Activated CD8-positive, alpha-beta T cell treated with anti-CD3 and anti-CD28 coated beads for 36 hours (primary cell): ENCODE measurements around the gene B4GALNT3. TPM values are rescaled to one million over a fixed set of nuclear protein-coding genes. Genes with fewer than 3 reads are reported as not detected.
A peak's percentile ranks its signal among the peaks of the same experiment; 100 is the strongest.

Source experiments
- ATAC-seq: fragments of 200-7000 bp; cut with Tn5 transposase; one replicate; pipeline ENCODE4 v1.10.0; 2021; ENCODE audit warnings: mild to moderate bottlenecking, moderate library complexity
- CTCF ChIA-PET: fragments of 350-600 bp; sonication (Branson Sonifier 250); formaldehyde crosslinking; loops from one replicate; lab custom pipeline; 2021; ENCODE audit warnings: antibody characterized with exemption; lab: Charles Lee
- POLR2A ChIA-PET: fragments of 350-600 bp; sonication (Branson Sonifier 250); formaldehyde crosslinking; loops from one replicate; lab custom pipeline; 2021; ENCODE audit warnings: antibody characterized with exemption; lab: Charles Lee
- DNase-seq: peaks from one replicate; pipeline ENCODE4 v3.0.0-alpha.2; 2020
- H3K27ac Mint-ChIP-seq: one replicate; pipeline ENCODE4 v1.8.0; 2021; ENCODE audit warnings: mild to moderate bottlenecking, mixed read lengths
- H3K27me3 Mint-ChIP-seq: one replicate; pipeline ENCODE4 v1.8.0; 2021; ENCODE audit warnings: mixed read lengths
- H3K36me3 Mint-ChIP-seq: one replicate; pipeline ENCODE4 v1.8.0; 2021; ENCODE audit warnings: low read depth, mixed read lengths
- H3K4me1 Mint-ChIP-seq: one replicate; pipeline ENCODE4 v1.8.0; 2021; ENCODE audit warnings: low read depth, mixed read lengths
- H3K4me3 Mint-ChIP-seq: one replicate; pipeline ENCODE4 v1.8.0; 2021; ENCODE audit warnings: mild to moderate bottlenecking, moderate library complexity, mixed read lengths
- H3K9me3 Mint-ChIP-seq: one replicate; pipeline ENCODE4 v1.8.0; 2021; ENCODE audit warnings: mixed read lengths
- intact Hi-C: fragments of 100-400 bp; cut with micrococcal nuclease; formaldehyde crosslinking; loops from one replicate; pipeline ENCODE4 v1.10.0; 2022
- total RNA-seq, 2 experiments: library from RNA; stranded (reverse); gene quantifications; one replicate each; pipeline ENCODE4 v1.2.3, GENCODE V29; 2021
- TF ChIP-seq, protein P1 (sequence below): fragments of 200-600 bp; IDR thresholded peaks from one replicate; pipeline ENCODE4 v1.8.0; 2022; ENCODE audit warnings: antibody characterized with exemption, mild to moderate bottlenecking

Gene B4GALNT3
- total RNA-seq, 2 experiments from 2014 or later, result 2.8 to 3.4 TPM

DNA sequence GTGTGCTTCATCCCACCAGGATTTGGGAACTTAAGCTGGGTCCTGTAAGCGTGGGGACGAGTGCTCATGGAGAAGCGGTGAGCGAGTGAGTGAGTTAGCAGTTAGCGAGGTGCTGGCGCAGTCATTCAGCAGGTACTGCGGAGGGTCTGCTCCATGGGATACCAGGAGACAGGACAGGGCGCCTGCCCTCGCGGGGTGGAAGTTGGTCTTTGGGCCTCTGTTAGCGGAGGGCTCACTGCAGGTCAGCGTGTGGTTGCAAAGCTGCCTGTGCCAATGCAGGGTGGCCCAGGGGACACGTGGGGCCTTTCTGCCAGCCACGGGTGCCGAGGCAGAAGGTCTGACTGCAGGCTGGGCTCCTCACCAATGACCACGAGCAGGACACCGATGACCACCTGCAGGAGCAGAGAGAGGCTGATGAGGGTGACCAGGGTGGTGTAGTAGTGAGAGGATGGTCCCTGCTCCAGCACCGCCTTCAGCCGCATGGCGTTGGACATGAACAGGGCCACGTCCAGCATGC, 105.9 kb downstream of the B4GALNT3 start:
- ATAC-seq (no peak), DNase-seq (no peak)
- no peak overlapping the region for H3K4me3 Mint-ChIP-seq
- no peaks in the 10 kb centered on the region for H3K27me3 Mint-ChIP-seq
- peaks cover 71% of the 10 kb centered on the region for H3K4me1 Mint-ChIP-seq
- intact Hi-C loops, result loop anchor here (10.0 kb wide), 1 partner anchor 379 kb away; the partner anchor contains the start of gene RAD52
- TF ChIP-seq, protein P1, sequence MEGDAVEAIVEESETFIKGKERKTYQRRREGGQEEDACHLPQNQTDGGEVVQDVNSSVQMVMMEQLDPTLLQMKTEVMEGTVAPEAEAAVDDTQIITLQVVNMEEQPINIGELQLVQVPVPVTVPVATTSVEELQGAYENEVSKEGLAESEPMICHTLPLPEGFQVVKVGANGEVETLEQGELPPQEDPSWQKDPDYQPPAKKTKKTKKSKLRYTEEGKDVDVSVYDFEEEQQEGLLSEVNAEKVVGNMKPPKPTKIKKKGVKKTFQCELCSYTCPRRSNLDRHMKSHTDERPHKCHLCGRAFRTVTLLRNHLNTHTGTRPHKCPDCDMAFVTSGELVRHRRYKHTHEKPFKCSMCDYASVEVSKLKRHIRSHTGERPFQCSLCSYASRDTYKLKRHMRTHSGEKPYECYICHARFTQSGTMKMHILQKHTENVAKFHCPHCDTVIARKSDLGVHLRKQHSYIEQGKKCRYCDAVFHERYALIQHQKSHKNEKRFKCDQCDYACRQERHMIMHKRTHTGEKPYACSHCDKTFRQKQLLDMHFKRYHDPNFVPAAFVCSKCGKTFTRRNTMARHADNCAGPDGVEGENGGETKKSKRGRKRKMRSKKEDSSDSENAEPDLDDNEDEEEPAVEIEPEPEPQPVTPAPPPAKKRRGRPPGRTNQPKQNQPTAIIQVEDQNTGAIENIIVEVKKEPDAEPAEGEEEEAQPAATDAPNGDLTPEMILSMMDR, result no peak
- ChIA-PET CTCF (interaction anchor here (0.6 to 3.1 kb wide), 5 partner anchors 10 to 384 kb away, joined by 3 to 14 read pairs (median 4); partner anchors contain the start of gene RAD52), POLR2A (interaction anchor here (1.3 to 1.4 kb wide), 2 partner anchors 81 to 188 kb away, joined by 3 to 4 read pairs; no protein-coding TSS in a partner anchor)
- peak overlapping the region; percentile 21 for H3K27ac Mint-ChIP-seq
- H3K36me3 Mint-ChIP-seq, result no peaks in the 10 kb centered on the region
- no peaks in the 10 kb centered on the region for H3K9me3 Mint-ChIP-seq

DNA sequence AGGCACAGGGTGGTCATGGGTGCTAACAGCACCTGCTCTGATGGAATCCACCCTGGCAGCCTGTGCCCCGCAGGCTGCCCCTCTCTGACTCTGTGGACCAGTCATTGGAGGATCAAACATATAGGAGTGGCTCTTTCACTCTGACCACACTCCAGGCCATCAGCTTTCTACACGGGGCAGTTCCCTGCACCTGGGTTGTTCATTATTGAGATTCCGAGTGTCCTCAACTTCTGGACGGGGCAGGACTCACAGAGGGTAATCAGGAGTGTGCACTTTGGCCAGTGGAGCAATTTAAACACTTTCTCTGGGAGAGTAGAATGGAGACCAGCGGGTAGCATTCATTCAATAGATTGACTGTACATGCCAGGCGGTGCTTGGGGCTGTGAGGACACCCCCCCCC, 108.7 kb downstream of the B4GALNT3 start:
- ATAC-seq (no peak), DNase-seq (no peak)
- TF ChIP-seq, protein P1, result no peak
- POLR2A ChIA-PET, result interaction anchor here (1.2 to 1.4 kb wide), 3 partner anchors 108 to 184 kb away, joined by 3 to 6 read pairs (median 4); no protein-coding TSS in a partner anchor
- Mint-ChIP-seq H3K4me1 (peaks cover 71% of the 10 kb centered on the region), H3K9me3 (no peaks in the 10 kb centered on the region), H3K4me3 (no peak overlapping the region), H3K36me3 (no peaks in the 10 kb centered on the region), H3K27me3 (no peaks in the 10 kb centered on the region), H3K27ac (no peak overlapping the region)
- CTCF ChIA-PET, result interaction anchor here (1.3 to 5.7 kb wide), 5 partner anchors 14 to 270 kb away, joined by 3 to 35 read pairs (median 14); partner anchors contain the start of gene WNK1
- intact Hi-C loops, result loop anchor here (10.0 kb wide), 1 partner anchor 376 kb away; the partner anchor contains the start of gene RAD52

DNA sequence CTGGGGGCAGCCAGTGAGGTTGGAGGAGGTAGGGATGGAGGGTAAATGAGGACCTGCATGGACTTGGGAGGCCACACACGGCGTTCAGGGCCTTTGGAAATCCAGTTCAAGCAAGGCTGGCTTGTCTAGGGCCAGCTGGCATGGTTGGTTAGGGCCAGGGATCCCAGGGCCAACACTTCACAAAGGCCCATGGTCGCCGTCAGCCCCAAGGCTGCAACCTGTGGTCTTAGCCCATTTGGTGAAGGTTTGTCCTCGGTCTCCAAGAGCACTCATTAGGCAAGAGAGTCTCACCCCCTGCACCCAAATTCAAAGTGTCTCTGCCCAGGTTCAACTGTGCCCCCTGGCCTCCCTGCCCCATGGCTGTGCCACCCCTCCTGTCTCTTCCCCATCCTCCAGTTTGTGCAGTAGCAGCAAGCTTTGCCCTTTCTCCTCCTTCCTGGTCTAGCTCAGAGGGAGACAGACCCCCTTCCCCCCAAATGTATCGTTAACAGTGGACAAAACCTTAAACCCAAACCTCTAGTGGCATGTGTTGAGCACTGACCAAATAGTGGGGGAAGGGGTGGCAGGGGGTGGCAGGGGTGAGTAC, 109.4 kb downstream of the B4GALNT3 start:
- POLR2A ChIA-PET, result interaction anchor here (1.2 to 1.4 kb wide), 4 partner anchors 108 to 340 kb away, joined by 3 to 6 read pairs (median 4); no protein-coding TSS in a partner anchor
- TF ChIP-seq, protein P1, result no peak
- intact Hi-C loops, result loop anchor here (10.0 kb wide), 1 partner anchor 376 kb away; the partner anchor contains the start of gene RAD52
- Mint-ChIP-seq H3K36me3 (no peaks in the 10 kb centered on the region), H3K9me3 (no peaks in the 10 kb centered on the region), H3K4me3 (peak overlapping the region; percentile 81), H3K27me3 (no peaks in the 10 kb centered on the region), H3K4me1 (peaks cover 66% of the 10 kb centered on the region), H3K27ac (peak overlapping the region; percentile 76)
- DNase-seq, result no peak
- ATAC-seq, result no peak
- CTCF ChIA-PET, result interaction anchor here (0.5 to 5.7 kb wide), 28 partner anchors 10 to 976 kb away, joined by 3 to 35 read pairs (median 4); partner anchors contain the start of genes RAD52 and WNK1

DNA sequence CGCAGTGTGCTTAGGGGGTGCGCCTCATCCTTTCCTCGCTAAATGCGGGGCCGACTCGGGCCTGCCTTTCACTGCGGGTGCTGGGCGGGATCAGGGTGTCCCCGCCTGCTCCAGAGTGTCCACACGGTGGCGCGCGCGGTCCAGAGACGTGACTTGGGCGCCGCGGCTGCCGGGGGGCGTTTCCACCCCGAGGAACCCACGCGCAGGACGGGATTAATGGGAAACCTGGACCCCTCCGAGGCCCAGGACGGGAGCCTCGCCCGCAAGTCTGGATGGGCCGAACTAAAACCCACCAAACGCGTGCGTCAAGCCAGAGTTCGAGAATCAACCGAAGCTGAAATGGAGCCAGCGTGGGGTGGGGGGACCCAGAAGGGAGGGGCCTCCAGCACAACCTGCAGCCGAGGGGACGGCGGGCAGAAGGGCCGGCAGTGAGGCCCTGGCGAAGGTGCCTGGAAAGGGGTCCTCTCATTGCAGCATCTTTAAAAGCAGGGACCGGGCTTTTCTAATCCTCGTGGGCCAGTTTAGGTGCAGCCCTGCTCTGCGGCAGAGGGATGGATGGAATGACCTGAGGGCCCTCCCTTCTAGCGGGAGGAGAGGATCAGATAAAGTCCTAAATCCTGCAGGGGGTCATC, 110.2 kb downstream of the B4GALNT3 start:
- H3K27ac Mint-ChIP-seq, result peak overlapping the region; percentile 76

More for the DNA sequence above, 110.2 kb downstream of the B4GALNT3 start:
- POLR2A ChIA-PET, result interaction anchor here (1.0 to 1.4 kb wide), 6 partner anchors 50 to 339 kb away, joined by 3 to 6 read pairs (median 4); no protein-coding TSS in a partner anchor
- CTCF ChIA-PET, result interaction anchor here (0.6 to 5.7 kb wide), 40 partner anchors 10 to 523 kb away, joined by 3 to 35 read pairs (median 4); partner anchors contain the start of genes ERC1, RAD52 and WNK1
- Mint-ChIP-seq H3K36me3 (peaks cover 3% of the 10 kb centered on the region), H3K4me1 (peaks cover 66% of the 10 kb centered on the region), H3K9me3 (peaks cover 4% of the 10 kb centered on the region), H3K4me3 (peak overlapping the region; percentile 81), H3K27me3 (no peaks in the 10 kb centered on the region)
- peak; percentile 92 for ATAC-seq
- TF ChIP-seq, protein P1, result peak; percentile 90
- DNase-seq, result peak; percentile 92
- intact Hi-C loops, result loop anchor here (2.0 to 10.0 kb wide), 3 partner anchors 182 to 375 kb away; partner anchors contain the start of genes RAD52 and WNK1
